Neural cell (in vitro differentiated cells): Measurements from ENCODE around the gene CUX1.

Source experiments
- EP300 ChIP-seq: fragments of 450-650 bp; conservative IDR thresholded peaks from 2 replicates; pipeline ENCODE4 v1.6.1; 2014; ENCODE audit warnings: antibody characterized with exemption, mild to moderate bottlenecking, moderate library complexity; ENCODE audit not compliant: poor library complexity, severe bottlenecking
- EZH2 ChIP-seq: fragments of 200-600, 300-800 bp; shearing (Covaris generic), sonication (generic); IDR thresholded peaks from 2 replicates; pipeline ENCODE4 v1.6.1; 2014; ENCODE audit warnings: antibody characterized with exemption, low read length, borderline replicate concordance, mild to moderate bottlenecking; ENCODE audit not compliant: insufficient read depth, poor library complexity, severe bottlenecking
- MXI1 ChIP-seq: fragments of 450-650 bp; conservative IDR thresholded peaks from 2 replicates; pipeline ENCODE4 v1.6.1; 2014; ENCODE audit warnings: antibody characterized with exemption, mild to moderate bottlenecking; ENCODE audit not compliant: poor library complexity, severe bottlenecking
- POLR2AphosphoS5 ChIP-seq: IDR thresholded peaks from 2 replicates; pipeline ENCODE4 v1.6.1; 2012
- TAF1 ChIP-seq: IDR thresholded peaks from 2 replicates; pipeline ENCODE4 v1.6.1; 2012; ENCODE audit warnings: low read depth
- TF ChIP-seq, protein P1 (sequence below): fragments of 450-650 bp; IDR thresholded peaks from 2 replicates; pipeline ENCODE4 v1.5.1; 2014; ENCODE audit warnings: antibody characterized with exemption, mild to moderate bottlenecking, moderate library complexity; ENCODE audit not compliant: poor library complexity, severe bottlenecking
- TF ChIP-seq, protein P2 (sequence below): IDR thresholded peaks from 2 replicates; pipeline ENCODE4 v1.6.1; 2012; ENCODE audit warnings: borderline replicate concordance

DNA sequence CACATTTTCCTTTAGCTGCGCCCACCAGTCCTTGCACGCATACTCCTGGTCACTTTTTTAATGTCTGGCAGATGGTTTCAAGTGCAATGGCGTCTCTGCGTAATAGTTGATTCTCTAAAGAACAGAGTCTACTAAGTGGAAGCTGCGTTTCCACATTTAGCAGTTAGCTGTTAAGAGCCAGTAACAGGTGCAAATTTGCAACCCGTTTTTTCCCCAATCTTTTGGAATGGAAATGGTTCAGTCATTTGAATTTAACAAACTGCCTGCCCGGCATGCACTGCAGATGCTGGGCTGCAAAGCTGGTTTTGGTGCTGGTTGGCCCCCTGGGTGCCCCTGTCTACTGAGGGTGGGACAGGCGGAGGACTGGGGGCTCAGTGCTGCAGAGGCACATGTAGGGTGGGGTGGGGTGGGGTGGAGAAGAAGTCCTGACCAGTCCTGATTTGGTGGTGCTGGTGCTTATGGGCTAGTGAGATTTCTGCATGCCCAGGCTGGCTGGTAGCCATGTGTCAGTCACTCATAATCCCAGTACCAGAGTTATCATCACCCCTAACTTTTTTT, 43.9 kb downstream of the CUX1 start:
- TF ChIP-seq, protein P1, sequence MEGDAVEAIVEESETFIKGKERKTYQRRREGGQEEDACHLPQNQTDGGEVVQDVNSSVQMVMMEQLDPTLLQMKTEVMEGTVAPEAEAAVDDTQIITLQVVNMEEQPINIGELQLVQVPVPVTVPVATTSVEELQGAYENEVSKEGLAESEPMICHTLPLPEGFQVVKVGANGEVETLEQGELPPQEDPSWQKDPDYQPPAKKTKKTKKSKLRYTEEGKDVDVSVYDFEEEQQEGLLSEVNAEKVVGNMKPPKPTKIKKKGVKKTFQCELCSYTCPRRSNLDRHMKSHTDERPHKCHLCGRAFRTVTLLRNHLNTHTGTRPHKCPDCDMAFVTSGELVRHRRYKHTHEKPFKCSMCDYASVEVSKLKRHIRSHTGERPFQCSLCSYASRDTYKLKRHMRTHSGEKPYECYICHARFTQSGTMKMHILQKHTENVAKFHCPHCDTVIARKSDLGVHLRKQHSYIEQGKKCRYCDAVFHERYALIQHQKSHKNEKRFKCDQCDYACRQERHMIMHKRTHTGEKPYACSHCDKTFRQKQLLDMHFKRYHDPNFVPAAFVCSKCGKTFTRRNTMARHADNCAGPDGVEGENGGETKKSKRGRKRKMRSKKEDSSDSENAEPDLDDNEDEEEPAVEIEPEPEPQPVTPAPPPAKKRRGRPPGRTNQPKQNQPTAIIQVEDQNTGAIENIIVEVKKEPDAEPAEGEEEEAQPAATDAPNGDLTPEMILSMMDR, result no peak
- TF ChIP-seq EZH2 (no peak), TAF1 (no peak), EP300 (no peak), MXI1 (no peak), POLR2AphosphoS5 (no peak)
- TF ChIP-seq, protein P2, sequence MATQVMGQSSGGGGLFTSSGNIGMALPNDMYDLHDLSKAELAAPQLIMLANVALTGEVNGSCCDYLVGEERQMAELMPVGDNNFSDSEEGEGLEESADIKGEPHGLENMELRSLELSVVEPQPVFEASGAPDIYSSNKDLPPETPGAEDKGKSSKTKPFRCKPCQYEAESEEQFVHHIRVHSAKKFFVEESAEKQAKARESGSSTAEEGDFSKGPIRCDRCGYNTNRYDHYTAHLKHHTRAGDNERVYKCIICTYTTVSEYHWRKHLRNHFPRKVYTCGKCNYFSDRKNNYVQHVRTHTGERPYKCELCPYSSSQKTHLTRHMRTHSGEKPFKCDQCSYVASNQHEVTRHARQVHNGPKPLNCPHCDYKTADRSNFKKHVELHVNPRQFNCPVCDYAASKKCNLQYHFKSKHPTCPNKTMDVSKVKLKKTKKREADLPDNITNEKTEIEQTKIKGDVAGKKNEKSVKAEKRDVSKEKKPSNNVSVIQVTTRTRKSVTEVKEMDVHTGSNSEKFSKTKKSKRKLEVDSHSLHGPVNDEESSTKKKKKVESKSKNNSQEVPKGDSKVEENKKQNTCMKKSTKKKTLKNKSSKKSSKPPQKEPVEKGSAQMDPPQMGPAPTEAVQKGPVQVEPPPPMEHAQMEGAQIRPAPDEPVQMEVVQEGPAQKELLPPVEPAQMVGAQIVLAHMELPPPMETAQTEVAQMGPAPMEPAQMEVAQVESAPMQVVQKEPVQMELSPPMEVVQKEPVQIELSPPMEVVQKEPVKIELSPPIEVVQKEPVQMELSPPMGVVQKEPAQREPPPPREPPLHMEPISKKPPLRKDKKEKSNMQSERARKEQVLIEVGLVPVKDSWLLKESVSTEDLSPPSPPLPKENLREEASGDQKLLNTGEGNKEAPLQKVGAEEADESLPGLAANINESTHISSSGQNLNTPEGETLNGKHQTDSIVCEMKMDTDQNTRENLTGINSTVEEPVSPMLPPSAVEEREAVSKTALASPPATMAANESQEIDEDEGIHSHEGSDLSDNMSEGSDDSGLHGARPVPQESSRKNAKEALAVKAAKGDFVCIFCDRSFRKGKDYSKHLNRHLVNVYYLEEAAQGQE, result no peak
